ENCODE results near the gene PPCDC.

DNA sequence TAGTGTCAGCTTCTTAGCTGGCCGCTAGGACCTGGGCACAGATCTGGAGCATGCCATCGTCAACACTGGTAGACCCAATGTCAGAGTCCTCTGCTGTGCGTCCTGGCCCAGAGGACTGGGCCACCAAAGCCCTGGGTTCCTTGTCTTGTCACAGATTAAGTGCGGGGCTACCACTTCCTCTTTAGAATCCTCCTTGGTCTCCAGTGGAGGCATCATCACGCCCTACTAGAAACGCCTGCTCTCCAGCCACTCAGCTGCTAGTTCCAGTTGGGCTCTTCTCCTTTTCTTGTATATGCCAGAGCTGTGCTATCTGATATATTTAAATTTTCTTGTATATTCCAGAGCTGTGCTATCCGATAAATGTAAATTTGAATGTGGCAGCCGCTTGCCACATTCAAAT, 11.2 kb downstream of the PPCDC start:
- no peak for TF ChIP-seq YY1 (IDR thresholded peaks at IDR 0.05; ENCODE audit: insufficient read depth, insufficient read length)
- TF ChIP-seq ZNF274 (IDR thresholded peaks at IDR 0.05; ENCODE audit: low read depth, low read length): no peak
